Measurements from ENCODE around the gene GPBAR1. TPM values are rescaled to one million over a fixed set of nuclear protein-coding genes. Genes with fewer than 3 reads are reported as not detected.

Gene GPBAR1
- total RNA-seq, 1 experiment from 2014 or later: 0.20 TPM

DNA sequence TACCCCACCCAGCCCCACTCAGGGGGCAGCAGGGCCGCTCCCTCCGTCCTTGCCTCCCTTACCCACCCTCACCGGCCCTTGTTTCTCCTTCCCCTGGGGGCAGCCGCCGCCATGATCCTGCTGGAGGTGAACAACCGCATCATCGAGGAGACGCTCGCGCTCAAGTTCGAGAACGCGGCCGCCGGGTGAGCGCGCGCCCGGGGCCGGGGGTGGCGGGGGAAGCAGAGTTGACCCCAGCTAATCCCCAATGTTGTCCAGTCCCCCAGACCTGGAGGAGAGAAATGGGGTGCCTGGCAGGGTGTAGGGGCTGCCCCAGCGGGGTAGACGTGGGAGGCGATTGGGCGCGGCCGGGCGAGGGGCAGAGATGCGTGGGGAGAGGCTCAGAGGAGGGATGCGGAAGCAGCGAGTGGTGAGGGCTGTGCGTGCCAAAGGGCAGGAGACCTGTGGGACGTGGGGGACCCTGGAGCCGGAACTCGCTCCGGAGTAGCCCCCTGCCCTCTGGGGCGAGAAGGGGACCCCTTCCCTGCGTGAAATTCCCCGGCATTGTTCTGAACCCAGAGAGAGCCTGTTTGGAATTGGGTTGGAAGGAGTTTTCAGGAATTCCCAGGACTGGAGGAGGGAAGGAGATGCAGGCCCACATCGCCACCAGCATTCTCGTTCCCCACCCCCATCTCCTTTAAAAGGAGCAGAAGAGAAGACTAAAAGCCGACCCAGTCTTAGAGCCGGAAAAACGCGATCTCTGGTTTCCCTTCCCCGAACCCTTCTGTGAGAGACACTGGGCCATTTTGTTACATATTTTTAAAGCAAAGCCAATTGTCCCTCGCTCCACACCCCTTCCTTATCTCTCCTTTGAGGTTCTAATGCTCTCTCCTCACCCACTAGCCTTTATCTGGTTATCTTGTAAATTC lies 43.2 kb upstream of the GPBAR1 start:
- TF ChIP-seq FOXP1 (CRISPR knock-in tag; IDR thresholded peaks at IDR 0.05; ENCODE audit: borderline replicate concordance): 0 out of 2 replicates have a peak, but pooled peaks have one; percentile 16
- no peak for TF ChIP-seq ZNF416 (CRISPR knock-in tag; IDR thresholded peaks at IDR 0.05)
- TF ChIP-seq, protein P1, sequence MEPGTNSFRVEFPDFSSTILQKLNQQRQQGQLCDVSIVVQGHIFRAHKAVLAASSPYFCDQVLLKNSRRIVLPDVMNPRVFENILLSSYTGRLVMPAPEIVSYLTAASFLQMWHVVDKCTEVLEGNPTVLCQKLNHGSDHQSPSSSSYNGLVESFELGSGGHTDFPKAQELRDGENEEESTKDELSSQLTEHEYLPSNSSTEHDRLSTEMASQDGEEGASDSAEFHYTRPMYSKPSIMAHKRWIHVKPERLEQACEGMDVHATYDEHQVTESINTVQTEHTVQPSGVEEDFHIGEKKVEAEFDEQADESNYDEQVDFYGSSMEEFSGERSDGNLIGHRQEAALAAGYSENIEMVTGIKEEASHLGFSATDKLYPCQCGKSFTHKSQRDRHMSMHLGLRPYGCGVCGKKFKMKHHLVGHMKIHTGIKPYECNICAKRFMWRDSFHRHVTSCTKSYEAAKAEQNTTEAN (CRISPR knock-in tag; IDR thresholded peaks at IDR 0.05): peak; percentile 84
- no peak for TF ChIP-seq ESRRA (CRISPR knock-in tag; IDR thresholded peaks at IDR 0.05; ENCODE audit: borderline replicate concordance)
- TF ChIP-seq, protein P2, sequence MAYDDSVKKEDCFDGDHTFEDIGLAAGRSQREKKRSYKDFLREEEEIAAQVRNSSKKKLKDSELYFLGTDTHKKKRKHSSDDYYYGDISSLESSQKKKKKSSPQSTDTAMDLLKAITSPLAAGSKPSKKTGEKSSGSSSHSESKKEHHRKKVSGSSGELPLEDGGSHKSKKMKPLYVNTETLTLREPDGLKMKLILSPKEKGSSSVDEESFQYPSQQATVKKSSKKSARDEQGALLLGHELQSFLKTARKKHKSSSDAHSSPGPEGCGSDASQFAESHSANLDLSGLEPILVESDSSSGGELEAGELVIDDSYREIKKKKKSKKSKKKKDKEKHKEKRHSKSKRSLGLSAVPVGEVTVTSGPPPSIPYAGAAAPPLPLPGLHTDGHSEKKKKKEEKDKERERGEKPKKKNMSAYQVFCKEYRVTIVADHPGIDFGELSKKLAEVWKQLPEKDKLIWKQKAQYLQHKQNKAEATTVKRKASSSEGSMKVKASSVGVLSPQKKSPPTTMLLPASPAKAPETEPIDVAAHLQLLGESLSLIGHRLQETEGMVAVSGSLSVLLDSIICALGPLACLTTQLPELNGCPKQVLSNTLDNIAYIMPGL (CRISPR knock-in tag; IDR thresholded peaks at IDR 0.05): no peak
- no peak for TF ChIP-seq RELA (CRISPR knock-in tag; IDR thresholded peaks at IDR 0.05; ENCODE audit: borderline replicate concordance)
- TF ChIP-seq CBFB (CRISPR knock-in tag; IDR thresholded peaks at IDR 0.05; ENCODE audit: low read depth): no peak
- no peak for TF ChIP-seq ZNF232 (CRISPR knock-in tag; IDR thresholded peaks at IDR 0.05)
- TF ChIP-seq TCF7 (CRISPR knock-in tag; IDR thresholded peaks at IDR 0.05; ENCODE audit: low read depth): 0 out of 2 replicates have a peak, but pooled peaks have one; percentile 74
- TF ChIP-seq NFE2L1 (CRISPR knock-in tag; IDR thresholded peaks at IDR 0.05): peak; percentile 35; the same call in 1 of the 2 replicates
- no peaks in the 10 kb centered on the region for H3K27me3 Mint-ChIP-seq (ENCODE audit: low read depth)
- peak overlapping the region; percentile 89 for H3K27ac Mint-ChIP-seq
- POLR2A ChIA-PET: no interaction called here
- ATAC-seq (peak; percentile 22), DNase-seq (ENCODE audit: low spot score) (peak; percentile 38)
- CTCF ChIA-PET: interaction anchor here (1.1 to 1.3 kb wide), 3 partner anchors 40 to 124 kb away, joined by 4 to 6 read pairs (median 5); no protein-coding TSS in a partner anchor
- peaks cover 11% of the 10 kb centered on the region; the same call in 1 of the 2 replicates for H3K36me3 Mint-ChIP-seq
- no peaks in the 10 kb centered on the region for H3K9me3 Mint-ChIP-seq
- H3K4me1 Mint-ChIP-seq: peaks cover 29% of the 10 kb centered on the region
- H3K4me3 Mint-ChIP-seq: peak overlapping the region; percentile 91

DNA sequence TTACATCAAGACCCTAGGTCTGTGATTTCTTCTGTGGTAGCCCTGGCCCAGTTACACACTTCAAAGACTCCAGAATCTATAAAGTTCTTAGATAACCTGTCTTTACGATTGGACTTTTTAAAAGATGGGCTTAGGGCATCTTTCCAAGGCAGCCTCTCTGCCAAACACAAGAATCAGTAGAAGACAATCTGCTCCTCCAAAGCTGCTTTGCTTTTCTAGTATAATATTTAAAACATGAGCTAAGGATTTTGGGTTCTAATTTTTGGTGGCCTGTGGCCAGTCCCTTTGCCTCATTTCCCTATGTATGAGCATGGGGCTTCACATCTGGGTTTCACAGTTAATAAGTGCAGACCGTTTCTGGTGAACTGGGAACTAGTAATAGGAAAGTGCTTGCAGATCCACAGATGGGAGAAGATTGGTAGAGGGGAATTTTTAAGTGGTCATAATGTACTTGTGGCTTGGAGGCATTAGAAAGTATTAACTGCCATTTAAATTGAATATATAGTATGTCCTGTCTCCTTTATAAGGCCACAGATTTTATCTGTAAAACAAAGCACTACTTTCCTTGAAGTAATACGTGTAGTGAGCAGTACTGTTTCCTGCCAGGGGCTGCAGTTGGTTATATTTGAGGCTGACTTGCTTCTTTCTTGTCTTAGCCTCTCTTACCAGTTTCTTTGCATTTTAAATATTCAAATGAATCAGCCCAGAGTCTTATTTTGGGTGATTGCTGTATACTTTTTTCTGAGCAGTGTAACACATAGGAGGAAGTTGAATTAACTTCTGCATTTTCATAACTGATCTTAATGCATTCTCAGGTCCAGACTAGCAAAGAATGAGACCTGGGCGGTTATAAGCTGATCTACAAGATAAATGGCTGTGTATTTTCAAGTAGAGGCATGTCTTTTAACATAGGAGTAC lies 42.3 kb upstream of the GPBAR1 start:
- no peak for DNase-seq (ENCODE audit: low spot score)
- H3K9me3 Mint-ChIP-seq: no peaks in the 10 kb centered on the region
- ATAC-seq: no peak
- H3K36me3 Mint-ChIP-seq: peaks cover 11% of the 10 kb centered on the region; the same call in 1 of the 2 replicates
- POLR2A ChIA-PET: no interaction called here
- H3K4me3 Mint-ChIP-seq: peak overlapping the region; percentile 91
- H3K4me1 Mint-ChIP-seq: peaks cover 29% of the 10 kb centered on the region
- CTCF ChIA-PET: interaction anchor here (2.1 kb wide), 1 partner anchor 12 kb away, joined by 5 read pairs; no protein-coding TSS in a partner anchor
- H3K27me3 Mint-ChIP-seq (ENCODE audit: low read depth): no peaks in the 10 kb centered on the region
- peak overlapping the region; percentile 89 for H3K27ac Mint-ChIP-seq
- TF ChIP-seq, protein P3, sequence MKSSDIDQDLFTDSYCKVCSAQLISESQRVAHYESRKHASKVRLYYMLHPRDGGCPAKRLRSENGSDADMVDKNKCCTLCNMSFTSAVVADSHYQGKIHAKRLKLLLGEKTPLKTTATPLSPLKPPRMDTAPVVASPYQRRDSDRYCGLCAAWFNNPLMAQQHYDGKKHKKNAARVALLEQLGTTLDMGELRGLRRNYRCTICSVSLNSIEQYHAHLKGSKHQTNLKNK (CRISPR knock-in tag; IDR thresholded peaks at IDR 0.05): no peak
- no peak for TF ChIP-seq FOXP1 (CRISPR knock-in tag; IDR thresholded peaks at IDR 0.05; ENCODE audit: borderline replicate concordance)
- TF ChIP-seq ETV6 (CRISPR knock-in tag; IDR thresholded peaks at IDR 0.05): no peak
- TF ChIP-seq, protein P4, sequence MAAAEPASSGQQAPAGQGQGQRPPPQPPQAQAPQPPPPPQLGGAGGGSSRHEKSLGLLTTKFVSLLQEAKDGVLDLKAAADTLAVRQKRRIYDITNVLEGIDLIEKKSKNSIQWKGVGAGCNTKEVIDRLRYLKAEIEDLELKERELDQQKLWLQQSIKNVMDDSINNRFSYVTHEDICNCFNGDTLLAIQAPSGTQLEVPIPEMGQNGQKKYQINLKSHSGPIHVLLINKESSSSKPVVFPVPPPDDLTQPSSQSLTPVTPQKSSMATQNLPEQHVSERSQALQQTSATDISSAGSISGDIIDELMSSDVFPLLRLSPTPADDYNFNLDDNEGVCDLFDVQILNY (CRISPR knock-in tag; IDR thresholded peaks at IDR 0.05): no peak
- TF ChIP-seq HMGA2 (CRISPR knock-in tag; IDR thresholded peaks at IDR 0.05): no peak
- no peak for TF ChIP-seq ESRRA (CRISPR knock-in tag; IDR thresholded peaks at IDR 0.05; ENCODE audit: borderline replicate concordance)
- no peak for TF ChIP-seq KAT7 (CRISPR knock-in tag; IDR thresholded peaks at IDR 0.05; ENCODE audit: borderline replicate concordance)
- no peak for TF ChIP-seq CREM (CRISPR knock-in tag; IDR thresholded peaks at IDR 0.05)
- TF ChIP-seq, protein P5, sequence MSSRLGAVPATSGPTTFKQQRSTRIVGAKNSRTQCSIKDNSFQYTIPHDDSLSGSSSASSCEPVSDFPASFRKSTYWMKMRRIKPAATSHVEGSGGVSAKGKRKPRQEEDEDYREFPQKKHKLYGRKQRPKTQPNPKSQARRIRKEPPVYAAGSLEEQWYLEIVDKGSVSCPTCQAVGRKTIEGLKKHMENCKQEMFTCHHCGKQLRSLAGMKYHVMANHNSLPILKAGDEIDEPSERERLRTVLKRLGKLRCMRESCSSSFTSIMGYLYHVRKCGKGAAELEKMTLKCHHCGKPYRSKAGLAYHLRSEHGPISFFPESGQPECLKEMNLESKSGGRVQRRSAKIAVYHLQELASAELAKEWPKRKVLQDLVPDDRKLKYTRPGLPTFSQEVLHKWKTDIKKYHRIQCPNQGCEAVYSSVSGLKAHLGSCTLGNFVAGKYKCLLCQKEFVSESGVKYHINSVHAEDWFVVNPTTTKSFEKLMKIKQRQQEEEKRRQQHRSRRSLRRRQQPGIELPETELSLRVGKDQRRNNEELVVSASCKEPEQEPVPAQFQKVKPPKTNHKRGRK (CRISPR knock-in tag; IDR thresholded peaks at IDR 0.05; ENCODE audit: borderline replicate concordance): no peak
- no peak for TF ChIP-seq CBFB (CRISPR knock-in tag; IDR thresholded peaks at IDR 0.05; ENCODE audit: low read depth)
- TF ChIP-seq, protein P6, sequence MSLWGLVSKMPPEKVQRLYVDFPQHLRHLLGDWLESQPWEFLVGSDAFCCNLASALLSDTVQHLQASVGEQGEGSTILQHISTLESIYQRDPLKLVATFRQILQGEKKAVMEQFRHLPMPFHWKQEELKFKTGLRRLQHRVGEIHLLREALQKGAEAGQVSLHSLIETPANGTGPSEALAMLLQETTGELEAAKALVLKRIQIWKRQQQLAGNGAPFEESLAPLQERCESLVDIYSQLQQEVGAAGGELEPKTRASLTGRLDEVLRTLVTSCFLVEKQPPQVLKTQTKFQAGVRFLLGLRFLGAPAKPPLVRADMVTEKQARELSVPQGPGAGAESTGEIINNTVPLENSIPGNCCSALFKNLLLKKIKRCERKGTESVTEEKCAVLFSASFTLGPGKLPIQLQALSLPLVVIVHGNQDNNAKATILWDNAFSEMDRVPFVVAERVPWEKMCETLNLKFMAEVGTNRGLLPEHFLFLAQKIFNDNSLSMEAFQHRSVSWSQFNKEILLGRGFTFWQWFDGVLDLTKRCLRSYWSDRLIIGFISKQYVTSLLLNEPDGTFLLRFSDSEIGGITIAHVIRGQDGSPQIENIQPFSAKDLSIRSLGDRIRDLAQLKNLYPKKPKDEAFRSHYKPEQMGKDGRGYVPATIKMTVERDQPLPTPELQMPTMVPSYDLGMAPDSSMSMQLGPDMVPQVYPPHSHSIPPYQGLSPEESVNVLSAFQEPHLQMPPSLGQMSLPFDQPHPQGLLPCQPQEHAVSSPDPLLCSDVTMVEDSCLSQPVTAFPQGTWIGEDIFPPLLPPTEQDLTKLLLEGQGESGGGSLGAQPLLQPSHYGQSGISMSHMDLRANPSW (CRISPR knock-in tag; conservative IDR thresholded peaks at IDR 0.05; ENCODE audit: low read depth): no peak
- TF ChIP-seq TEAD1 (CRISPR knock-in tag; IDR thresholded peaks at IDR 0.05): no peak
- TF ChIP-seq ZNF671 (CRISPR knock-in tag; IDR thresholded peaks at IDR 0.05): no peak
- TF ChIP-seq, protein P2 (CRISPR knock-in tag; IDR thresholded peaks at IDR 0.05): no peak
